Activated CD4-positive, CD25-positive, alpha-beta regulatory T cell (primary cell): Measurements from ENCODE around the gene CPNE6.

Experiments
- DNase-seq, 4 experiments: peaks; one replicate each; lab custom pipeline; 2025; lab: John Stamatoyannopoulos, UW

CPNE6 gene

GRCh38 chr14:24054646-24055045 is 16.7 kb upstream of the CPNE6 start:
- no peak for DNase-seq

GRCh38 chr14:24055971-24056799 is 15.2 kb upstream of the CPNE6 start:
- no peak for DNase-seq

GRCh38 chr14:24056800-24057184 is 14.6 kb upstream of the CPNE6 start:
- DNase-seq, result no peak

GRCh38 chr14:24057271-24057670 is 14.1 kb upstream of the CPNE6 start:
- DNase-seq, result no peak

GRCh38 chr14:24057867-24058259 is 13.5 kb upstream of the CPNE6 start:
- DNase-seq, result no peak

- DNase-seq, result no peak
Observed at GRCh38 chr14:24058260-24058950, 13.0 kb upstream of the CPNE6 start.

GRCh38 chr14:24058951-24059475 is 12.3 kb upstream of the CPNE6 start:
- no peak for DNase-seq

GRCh38 chr14:24059841-24060388 is 11.4 kb upstream of the CPNE6 start:
- DNase-seq, result no peak

- DNase-seq, result no peak
Observed at GRCh38 chr14:24060443-24060842, 10.9 kb upstream of the CPNE6 start.

- DNase-seq, result no peak
Observed at GRCh38 chr14:24060984-24061913, 10.1 kb upstream of the CPNE6 start.

GRCh38 chr14:24062216-24062980 is 9.0 kb upstream of the CPNE6 start:
- DNase-seq, result no peak

GRCh38 chr14:24063263-24063836 is 8.0 kb upstream of the CPNE6 start:
- DNase-seq, result no peak

GRCh38 chr14:24064091-24064795 is 7.1 kb upstream of the CPNE6 start:
- DNase-seq, result no peak

- DNase-seq, result no peak
Observed at GRCh38 chr14:24064856-24065255, 6.5 kb upstream of the CPNE6 start.

- DNase-seq, result no peak
Observed at GRCh38 chr14:24065408-24065807, 6.0 kb upstream of the CPNE6 start.

GRCh38 chr14:24066496-24067132 is 4.7 kb upstream of the CPNE6 start:
- DNase-seq, result no peak

GRCh38 chr14:24067133-24068082 is 4.0 kb upstream of the CPNE6 start:
- DNase-seq, result no peak

GRCh38 chr14:24068711-24069410 is 2.5 kb upstream of the CPNE6 start:
- no peak for DNase-seq
